Activated CD8-positive, alpha-beta memory T cell treated with anti-CD3 and anti-CD28 coated beads for 24 hours (primary cell): ENCODE results near the gene DRAP1.

Source experiments
- DNase-seq: peaks from one replicate; pipeline ENCODE4 v3.0.0-alpha.2; 2020

DRAP1 gene, protein sequence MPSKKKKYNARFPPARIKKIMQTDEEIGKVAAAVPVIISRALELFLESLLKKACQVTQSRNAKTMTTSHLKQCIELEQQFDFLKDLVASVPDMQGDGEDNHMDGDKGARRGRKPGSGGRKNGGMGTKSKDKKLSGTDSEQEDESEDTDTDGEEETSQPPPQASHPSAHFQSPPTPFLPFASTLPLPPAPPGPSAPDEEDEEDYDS

DNA sequence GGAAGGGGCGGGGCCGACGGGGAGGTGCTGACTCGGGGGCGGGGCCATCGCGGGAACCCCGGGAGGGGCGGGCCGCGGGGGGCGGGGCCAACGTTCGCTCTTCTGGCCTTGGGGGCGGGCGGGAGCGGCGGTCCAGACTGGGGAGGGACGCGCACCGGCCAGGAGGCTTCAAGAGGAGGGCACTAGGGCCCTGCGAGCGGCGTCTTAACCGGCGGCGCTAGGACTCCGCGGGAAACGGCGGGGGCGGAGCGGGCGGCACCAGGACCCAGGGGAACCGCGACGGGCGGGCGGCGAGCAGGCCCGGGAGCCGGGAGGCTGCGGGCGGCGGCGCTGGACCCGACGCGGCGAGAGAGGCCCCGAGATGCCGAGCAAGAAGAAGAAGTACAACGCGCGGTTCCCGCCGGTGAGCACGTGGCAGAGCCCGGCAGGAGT lies at the start of gene DRAP1:
Gene DRAP1, plus strand, starts transcription at position 286 of the 432 bp plus-strand sequence. Its CDS starts 76 bp downstream, at position 362.
- peak; percentile 99 for DNase-seq

DNA sequence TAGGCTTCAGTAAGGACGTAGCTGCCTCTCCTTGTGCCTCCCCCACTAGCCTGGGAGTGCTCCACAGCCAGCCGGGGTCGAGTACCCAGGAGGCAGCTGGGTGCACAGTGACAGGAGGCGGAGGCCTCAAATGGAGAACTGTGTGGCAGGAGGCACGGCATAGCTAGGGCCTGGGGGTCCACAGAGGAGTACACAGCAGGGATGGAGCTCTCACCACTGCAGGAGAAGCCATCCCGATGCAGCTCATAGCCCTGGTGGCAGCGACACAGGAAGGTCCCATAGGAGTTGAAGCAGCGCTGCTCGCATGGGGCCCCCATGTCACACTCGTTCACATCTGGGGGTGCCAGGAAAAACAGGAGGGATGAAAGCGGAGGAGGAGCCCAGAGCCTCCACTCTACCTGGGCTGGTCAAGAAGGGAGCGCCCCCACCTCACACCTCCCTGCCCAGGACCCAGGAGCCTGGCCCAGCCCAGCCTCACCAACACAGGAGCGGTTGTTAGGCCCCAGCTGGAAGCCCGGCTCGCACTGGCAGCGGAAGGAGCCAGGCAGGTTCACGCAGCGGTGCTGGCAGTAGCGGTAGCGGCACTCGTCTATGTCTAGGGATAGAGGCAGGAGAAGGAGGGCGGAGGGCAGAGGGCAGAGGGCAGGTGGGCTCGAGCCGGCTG lies 49.5 kb upstream of the DRAP1 start:
- no peak for DNase-seq

DNA sequence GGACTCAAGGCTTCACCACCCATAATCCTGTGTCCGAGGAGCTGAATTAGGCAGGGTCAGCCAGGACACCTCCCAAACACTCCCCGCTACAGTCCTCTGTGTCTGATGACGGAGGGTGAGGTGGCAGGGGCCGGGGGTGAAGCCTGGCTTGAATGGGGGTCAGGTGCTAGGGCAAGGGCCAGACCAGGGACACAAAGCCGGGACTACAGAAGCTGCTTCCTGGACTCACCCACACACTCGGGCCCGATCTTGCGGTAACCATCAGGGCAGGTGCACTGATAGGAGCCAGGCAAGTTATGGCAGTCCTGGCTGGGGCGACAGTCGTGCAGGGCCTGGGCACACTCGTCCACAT lies 48.9 kb upstream of the DRAP1 start:
- DNase-seq, result no peak

DNA sequence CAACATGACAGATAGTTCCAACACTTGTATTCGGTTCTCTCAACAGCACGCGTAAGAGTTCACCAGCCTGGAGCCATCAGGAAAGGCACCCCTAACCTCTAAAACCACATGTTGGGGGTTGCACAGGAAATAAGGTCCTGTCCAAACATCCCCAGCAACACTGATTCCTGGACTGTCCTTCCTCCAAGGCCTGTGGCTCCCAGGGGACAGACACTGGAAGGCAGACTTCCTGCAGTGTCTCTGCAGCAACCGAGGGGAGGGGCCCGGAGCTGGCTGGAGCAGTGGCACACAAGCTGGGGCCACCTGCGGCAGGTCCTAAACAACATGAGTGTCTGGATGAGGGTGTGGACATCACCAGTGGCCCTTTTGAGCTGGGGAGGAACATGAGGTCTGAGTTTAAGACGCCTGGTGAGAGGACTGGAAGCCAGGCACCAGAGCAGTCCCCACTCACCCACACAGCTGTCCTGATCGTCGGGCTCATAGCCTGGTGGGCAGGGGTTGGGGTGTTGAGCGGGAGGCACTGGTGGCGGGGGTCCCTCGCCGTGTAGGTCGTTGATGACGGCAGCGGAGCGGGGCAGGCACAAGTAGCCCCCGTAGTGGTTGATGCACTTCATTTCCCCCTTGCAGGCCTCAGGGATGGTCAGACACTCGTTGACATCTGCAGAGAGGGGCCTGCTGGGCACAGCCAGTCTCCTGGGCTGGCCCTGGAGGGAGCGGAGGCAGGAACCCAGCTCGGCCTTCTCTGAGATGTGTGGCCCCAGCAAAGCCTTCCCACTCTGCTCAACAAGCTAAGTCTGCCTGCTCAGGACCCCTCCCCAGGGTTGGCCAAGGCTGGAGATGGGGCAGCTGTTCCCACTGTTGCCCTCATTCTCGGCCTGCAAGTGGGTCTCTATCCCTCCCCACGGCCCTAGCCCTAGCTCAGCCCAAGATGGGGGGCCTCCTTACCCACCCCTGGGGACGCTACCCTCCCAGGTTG lies 48.2 kb upstream of the DRAP1 start:
- no peak for DNase-seq

DNA sequence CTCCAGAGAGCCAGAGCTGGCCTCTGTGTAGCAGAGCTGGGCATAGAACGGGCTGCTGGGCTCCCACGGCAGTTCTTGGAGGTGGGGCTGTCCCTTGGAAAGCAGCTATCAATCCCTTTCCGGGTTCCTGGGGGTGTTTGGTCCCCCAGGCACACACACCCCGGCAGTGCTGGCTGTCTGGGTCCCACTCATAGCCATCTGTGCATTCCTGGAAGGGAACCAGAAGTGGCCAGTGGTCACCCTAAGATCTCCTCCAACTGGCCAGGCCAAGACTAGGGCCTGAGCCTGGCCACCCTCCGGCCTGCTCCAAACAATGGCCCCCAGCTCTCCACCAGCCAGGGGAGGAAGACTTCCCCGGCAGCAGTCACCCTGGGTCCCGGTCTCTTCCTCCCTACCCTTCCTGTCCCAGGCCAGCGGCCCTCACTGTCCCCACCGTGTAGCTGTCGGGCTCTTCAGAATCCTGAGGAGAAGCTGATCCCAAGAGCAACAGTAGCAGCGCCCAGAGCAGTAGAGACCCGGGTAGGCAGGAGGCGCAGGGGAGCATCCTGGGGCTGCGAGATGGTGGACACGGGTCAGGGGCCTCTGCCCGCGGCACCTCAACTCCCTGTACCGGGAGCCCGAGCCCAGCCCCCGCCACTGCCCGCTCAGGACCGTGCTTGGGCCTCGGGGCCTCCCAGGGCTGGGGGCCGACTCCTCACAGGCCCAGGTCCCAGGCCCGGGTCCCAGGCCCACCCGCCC lies 47.2 kb upstream of the DRAP1 start:
- DNase-seq, result no peak

DNA sequence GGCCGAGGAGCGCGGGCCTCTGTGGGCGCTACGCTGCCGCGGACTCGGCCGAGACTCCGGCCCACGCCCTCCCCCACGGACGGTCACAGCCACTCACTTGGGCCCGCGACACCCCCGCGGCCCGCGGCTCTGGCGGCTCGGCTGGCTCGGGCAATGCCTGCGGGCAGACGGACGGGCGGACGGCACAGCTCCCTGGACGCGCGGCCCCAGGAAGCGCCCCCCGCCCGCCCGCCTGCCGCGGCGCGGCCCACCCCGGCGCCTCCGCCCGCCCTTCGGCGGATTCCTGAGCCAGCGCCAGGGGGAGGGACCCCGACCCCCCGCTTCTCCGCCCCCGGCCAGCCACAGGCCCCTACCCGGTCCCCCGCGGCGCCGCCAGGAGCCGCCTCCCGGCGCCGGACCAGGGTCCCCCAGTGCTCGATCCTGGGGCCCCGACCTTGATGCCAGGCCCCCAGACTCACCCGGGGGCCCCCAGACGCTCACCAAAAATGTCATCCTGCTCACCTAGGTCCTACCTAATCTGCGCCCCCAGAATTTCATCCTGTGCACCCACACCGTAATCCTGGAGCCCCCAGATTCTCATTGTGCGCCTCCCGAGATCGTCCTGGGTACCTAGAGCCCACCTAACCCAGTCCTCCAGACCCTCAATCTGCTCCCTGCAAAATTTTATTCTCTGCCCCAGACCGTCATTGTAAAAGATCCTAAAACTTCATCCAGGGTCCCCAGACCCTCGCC lies 46.5 kb upstream of the DRAP1 start, which contains the start of gene EFEMP2:
Gene EFEMP2, minus strand, starts transcription at position 215 of the 732 bp plus-strand sequence. CDS start 446 bp downstream, outside the sequence.
- DNase-seq, result no peak

DNA sequence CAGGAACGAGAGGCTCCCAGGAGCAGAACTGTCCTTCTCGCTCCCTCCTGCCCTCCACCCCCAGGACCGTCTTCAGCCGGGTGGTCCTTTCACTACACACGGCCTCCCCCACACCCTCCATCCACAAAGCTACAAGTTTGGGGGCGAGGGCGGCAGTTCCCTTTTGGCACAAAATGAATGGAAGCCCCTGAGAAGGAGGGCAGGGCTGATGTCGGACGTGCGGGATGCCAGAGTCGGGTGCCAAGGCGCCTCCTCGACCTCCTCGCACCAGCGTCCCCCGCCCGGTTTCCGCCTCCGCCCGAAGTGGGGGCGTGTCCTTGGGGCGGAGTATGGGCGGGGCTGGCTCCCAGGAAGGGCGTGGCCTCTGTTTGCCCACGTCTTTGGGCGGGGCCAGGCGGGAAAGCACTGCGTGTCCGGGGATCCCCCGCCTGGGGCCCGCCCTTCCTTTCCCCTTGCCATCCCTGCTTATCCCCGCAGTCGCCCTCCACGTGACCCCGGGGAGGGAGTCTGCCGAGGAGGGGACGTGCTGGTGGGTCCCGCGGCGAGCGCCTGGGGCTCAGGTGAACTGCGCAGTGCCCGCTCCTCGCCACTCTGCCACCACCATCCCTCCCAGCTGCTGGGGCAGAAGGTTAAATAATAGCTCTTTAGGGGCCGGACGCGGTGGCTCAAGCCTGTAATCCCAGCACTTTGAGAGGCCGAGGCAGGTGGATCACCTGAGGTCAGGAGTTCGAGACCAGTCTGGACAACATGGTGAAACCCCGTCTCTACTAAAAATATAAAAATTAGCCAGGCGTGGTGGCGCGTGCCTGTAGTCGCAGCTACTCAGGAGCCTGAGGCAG lies 45.7 kb upstream of the DRAP1 start:
- DNase-seq, result peak; percentile 100

DNA sequence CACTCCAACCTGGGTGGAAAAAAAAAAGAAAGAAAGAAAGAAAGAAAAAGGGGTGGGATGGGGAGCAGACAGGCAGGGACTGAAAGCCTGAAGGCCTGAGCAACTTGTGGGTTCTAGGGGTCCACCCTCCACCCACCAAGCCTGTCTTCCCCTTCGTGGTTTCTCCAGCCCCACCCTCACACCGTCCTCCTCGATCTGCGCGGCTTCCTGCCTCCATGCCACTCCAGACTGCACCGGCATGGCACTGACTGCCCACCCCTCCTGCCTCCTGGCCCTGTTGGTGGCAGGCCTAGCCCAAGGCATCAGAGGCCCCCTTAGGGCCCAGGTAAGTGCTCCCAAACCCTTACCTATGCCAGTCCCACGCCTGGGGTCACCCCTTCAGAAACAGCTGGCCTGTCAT lies 39.6 kb upstream of the DRAP1 start, which contains the start of gene CTSW:
Gene CTSW, plus strand, starts transcription at position 221 of the 400 bp plus-strand sequence. Its CDS starts 18 bp downstream, at position 239.
- DNase-seq, result no peak

DNA sequence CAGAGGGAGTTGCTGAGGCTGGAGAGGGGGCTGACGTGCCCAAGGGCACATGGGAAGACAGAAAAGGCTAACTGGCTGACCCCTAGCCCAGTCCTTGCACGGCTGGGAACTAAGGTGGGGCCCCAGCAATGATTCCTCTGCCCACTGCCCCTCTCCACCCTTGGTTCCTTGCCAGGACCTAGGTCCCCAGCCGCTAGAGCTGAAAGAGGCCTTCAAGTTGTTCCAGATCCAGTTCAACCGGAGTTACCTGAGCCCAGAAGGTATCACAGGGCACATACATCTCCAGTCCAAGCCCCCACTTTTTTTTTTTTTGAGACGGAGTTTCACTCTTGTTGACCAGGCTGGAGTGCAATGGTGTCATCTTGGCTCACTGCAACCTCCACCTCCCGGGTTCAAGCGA lies 39.2 kb upstream of the DRAP1 start:
- no peak for DNase-seq

DNA sequence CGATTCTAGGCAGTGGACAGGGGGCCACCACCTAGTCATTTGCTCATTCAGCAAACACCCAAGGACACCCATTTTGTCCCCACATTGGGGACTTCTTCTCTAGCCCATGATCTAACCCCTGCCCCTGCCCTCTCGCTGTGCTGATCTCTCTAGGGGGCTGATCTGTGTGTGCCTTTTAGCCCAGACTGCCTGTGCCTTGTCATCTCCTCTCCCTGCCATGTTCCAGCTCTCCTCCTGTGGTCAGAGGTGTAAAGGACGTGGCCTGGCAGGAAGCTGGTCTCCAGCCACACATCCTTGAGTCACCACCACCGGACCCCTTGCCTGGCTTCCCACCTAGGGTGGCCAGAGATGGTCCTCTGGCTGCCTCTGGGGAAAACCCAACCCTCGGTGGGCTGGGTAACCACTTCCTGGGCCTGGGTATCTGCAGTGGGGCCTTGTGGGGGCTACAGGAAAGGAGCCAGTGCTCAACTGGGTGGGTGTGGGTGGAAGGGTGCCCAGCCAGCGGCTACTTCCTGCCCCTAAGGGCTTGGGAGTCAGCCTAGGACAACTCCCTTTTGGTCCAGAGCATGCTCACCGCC lies 38.3 kb upstream of the DRAP1 start:
- no peak for DNase-seq

DNA sequence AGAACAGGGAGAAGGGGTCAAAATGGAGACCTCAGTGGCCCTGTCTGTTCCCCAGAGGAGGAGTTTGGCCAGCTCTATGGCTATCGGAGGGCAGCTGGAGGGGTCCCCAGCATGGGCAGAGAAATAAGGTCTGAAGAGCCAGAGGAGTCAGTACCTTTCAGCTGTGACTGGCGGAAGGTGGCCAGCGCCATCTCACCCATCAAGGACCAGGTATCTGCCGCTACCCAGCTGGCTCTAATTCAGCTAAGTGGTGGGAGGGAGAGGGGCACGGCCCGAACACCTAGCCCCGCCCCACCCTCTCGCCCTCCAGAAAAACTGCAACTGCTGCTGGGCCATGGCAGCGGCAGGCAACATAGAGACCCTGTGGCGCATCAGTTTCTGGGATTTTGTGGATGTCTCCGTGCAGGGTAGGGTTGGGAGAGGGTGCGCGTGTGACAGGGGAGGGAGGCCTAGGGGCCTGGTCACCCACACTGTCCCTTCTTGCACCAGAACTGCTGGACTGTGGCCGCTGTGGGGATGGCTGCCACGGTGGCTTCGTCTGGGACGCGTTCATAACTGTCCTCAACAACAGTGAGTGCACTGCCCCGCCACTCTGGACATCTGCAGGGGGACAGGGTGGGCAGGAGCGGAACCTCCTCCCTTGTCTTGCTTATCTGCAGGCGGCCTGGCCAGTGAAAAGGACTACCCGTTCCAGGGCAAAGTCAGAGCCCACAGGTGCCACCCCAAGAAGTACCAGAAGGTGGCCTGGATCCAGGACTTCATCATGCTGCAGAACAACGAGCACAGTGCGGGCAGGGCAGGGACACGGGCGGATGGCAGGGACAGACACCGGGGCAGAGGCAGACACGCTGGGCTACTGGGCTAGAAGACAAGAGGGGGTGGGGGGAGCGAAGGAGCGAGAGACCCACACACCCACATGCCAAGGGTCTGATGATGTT lies 36.8 kb upstream of the DRAP1 start:
- DNase-seq, result no peak

DNA sequence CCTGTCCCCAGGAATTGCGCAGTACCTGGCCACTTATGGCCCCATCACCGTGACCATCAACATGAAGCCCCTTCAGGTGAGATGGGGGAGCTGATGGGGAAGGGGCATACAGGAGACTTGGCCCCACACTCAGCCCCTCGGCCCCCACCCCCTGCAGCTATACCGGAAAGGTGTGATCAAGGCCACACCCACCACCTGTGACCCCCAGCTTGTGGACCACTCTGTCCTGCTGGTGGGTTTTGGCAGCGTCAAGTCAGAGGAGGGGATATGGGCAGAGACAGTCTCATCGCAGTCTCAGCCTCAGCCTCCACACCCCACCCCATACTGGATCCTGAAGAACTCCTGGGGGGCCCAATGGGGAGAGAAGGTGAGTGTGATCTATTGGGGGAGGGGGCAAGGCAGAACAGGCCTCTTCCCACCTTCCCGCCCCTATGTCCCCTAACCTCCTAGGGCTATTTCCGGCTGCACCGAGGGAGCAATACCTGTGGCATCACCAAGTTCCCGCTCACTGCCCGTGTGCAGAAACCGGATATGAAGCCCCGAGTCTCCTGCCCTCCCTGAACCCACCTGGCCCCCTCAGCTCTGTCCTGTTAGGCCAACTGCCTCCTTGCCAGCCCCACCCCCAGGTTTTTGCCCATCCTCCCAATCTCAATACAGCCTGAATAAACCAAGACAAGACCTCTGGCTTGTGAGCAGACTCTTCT lies 36.0 kb upstream of the DRAP1 start:
- no peak for DNase-seq

DNA sequence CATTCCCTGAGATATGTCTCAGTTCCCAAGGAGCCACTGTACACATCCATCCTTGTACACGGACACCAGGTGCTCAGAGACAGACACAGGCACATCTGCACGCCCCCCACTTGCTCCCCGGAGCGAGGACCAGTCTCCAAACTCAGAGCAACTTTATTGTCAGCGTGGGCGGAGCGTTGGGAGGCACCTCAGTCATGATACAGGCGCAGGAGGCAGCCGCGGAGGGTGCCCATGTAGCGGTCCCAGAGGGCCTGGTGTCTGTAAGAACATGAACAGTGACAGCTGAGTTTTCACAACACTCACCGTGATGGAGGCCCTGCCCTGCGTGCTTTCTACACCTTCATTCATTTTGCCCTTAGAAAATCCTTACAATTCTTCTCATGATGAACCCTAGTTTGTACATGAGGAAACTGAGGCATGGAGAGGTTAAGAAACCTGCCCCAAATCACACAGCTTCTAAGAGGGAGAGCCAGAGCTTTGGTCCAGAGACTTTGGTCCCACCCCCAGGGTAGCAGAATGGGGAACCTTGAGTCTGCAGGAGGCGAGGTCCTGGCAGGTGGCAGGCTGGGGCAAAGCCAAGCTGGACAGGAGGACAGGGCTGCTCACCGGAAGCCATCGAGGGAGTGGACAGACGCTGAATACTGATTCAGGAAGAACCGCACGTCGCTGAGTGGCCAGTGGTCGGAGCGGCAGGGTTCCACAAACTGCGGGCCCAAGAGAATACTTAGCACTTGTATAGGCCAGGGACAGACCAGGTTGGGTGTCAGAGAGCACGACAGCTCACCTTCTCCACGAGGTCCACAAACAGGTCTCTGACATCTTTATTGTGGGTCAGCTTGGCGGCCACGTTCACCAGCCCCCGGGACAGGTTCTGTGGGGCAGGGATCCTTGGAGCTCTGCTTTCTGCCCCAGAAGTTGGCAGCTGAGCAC lies 35.2 kb upstream of the DRAP1 start:
- DNase-seq, result no peak

DNA sequence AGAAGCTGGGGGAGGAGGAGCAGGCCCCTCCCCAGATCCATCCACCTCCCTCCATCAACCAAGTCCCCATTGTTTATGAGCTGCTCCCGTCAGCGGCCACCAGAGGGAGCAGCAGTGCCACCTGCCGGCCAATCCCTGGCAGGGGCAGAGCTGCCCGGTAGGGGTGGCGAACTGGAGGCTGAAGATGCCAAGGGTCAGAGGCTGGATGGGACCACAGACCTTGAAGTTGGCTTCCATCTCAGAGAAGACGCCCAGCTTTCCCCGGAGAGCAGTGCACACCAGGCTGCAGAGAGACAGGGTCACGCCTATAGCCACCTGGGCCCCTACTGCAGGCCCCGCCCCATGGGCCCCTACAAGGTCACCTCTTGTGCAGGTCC lies 34.5 kb upstream of the DRAP1 start:
- peak; percentile 92 for DNase-seq

DNA sequence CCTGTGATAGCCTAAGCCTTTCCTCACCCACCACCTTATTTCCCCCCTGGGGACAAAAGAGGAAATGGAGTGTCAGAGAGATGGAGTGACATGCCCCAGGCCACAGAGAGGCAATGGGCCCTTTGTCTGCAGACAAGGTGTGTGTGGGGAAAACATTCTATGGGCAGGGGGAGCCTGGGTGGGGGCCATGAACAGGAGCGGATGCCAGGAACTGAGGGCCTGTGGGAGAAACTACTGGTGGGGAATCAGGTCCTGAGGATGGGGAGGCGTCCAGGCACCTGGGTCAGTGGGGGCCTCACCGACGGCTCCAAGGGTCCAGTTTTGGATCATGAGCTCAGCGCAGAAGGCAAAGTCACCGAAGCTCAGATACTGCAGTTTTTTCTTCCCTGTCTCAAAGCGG lies 34.0 kb upstream of the DRAP1 start:
- no peak for DNase-seq

DNA sequence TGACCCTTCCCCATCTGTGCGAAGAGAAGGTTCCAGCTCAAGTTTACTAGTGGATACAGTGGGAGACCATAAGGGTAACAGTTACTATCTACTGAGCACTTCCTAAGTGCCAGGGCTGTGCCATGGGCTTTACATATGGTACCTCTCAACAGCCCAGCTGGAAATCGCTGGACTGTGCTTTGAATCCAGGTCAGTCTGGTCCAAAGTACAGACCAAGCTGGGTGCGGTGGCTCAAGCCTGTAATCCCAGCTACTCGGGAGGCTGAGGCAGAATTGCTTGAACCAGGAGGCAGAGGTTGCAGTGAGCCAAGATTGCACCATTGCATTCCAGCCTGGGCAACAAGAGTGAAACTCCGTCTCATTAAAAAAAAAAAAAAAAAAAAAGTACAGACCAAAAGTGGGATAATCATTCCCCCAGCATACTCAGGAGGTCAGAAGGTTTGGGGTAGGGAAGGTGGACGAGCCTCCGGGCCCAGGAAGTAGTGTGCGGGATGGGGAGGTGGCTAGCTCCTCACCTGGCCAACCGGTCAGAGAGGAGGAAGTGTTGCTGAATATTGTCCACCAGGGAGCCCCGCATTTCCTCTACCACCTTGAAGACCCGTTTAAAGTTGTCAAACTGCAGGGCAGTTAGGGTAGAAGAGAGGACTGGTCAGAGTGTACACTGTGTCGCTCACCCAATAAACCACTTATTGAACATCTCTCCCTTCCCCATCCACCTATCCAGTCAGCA lies 33.3 kb upstream of the DRAP1 start:
- DNase-seq, result no peak
